HCT116 (cell line): ENCODE data around the gene UBE2N. TPM values are rescaled to one million over a fixed set of nuclear protein-coding genes. Genes with fewer than 3 reads are reported as not detected.

Experiments
- ATAC-seq: fragments of 200-7000 bp; cut with Tn5 transposase; 2 replicates; pipeline ENCODE4 v1.9.1; 2020; ENCODE audit warnings: mild to moderate bottlenecking, moderate library complexity
- BruUV-seq: library from RNA; stranded (reverse); fragments of 400-500 nt; replicated peaks from 2 replicates; lab custom pipeline; 2021; lab: Mats Ljungman, UMichigan
- CTCF ChIA-PET: fragments of 300-600 bp; sonication (Branson Sonifier 250); formaldehyde crosslinking; loops from one replicate; lab custom pipeline; 2021; ENCODE audit warnings: antibody characterized with exemption; lab: Charles Lee
- POLR2A ChIA-PET: fragments of 300-600, 350-600 bp; sonication (Branson Sonifier 250); formaldehyde crosslinking; loops from one replicate; lab custom pipeline; 2021; ENCODE audit warnings: antibody characterized with exemption; lab: Charles Lee
- RAD21 ChIA-PET, 2 experiments: fragments of 300-600 bp; sonication (Branson Sonifier 250); formaldehyde crosslinking; loops; one replicate each; lab custom pipeline; 2023; ENCODE audit warnings: low total read pairs in 2 of 2; ENCODE audit not compliant: uncharacterized antibody in 2 of 2, unreplicated experiment in 2 of 2, low non-redundant PET in 1 of 2; lab: Charles Lee
- DNase-seq: peaks from one replicate; pipeline ENCODE4 v3.0.0-alpha.2; 2010; ENCODE audit warnings: low read depth, low spot score
- H2AFZ ChIP-seq: fragments of 200-600 bp; shearing (Covaris generic), sonication (generic); 2 replicates; pipeline ENCODE4 v1.6.1; 2017; ENCODE audit warnings: low read depth, mixed run types, mixed read lengths, antibody characterized with exemption, low read length; ENCODE audit not compliant: poor library complexity, severe bottlenecking
- H3K27ac ChIP-seq: 2 replicates; pipeline ENCODE4 v1.5.1; 2012; ENCODE audit warnings: low read depth, low read length
- H3K27me3 ChIP-seq: fragments of 200-600 bp; sonication (generic); 2 replicates; pipeline ENCODE4 v1.6.1; 2016; ENCODE audit warnings: mixed run types, low read length, mixed read lengths; ENCODE audit not compliant: insufficient read depth
- H3K36me3 ChIP-seq, 2 experiments: fragments of 200-500 bp in 1 of 2; fragments of 200-600 bp in 1 of 2; sonication (Bioruptor generic) in 1 of 2; sonication (generic) in 1 of 2; 2 replicates each; pipeline versions ENCODE4 v1.5.1 to v1.6.1; 2014 to 2016; ENCODE audit warnings: low read length in 2 of 2, inconsistent platforms in 1 of 2, mixed read lengths in 1 of 2, mixed run types in 1 of 2; ENCODE audit not compliant: insufficient read depth in 2 of 2, control insufficient read depth in 1 of 2
- H3K4me1 ChIP-seq, 2 experiments: fragments of 200-600 bp in 1 of 2; sonication (generic) in 1 of 2; 2 replicates each; pipeline versions ENCODE4 v1.5.1 to v1.6.1; 2012 to 2017; ENCODE audit warnings: low read length in 2 of 2, inconsistent platforms in 1 of 2, mild to moderate bottlenecking in 1 of 2, mixed read lengths in 1 of 2, mixed run types in 1 of 2, moderate library complexity in 1 of 2; ENCODE audit not compliant: insufficient read depth in 2 of 2, control insufficient read depth in 1 of 2
- H3K4me2 ChIP-seq: fragments of 200-600 bp; sonication (generic); 2 replicates; pipeline ENCODE4 v1.6.1; 2017; ENCODE audit warnings: mixed run types, low read length, mixed read lengths
- H3K4me3 ChIP-seq, 2 experiments: fragments of 200-600 bp in 1 of 2; sonication (generic) in 1 of 2; replicated peaks in 1 of 2; 2 replicates each; pipeline ENCODE4 v1.5.1; 2011 to 2016; ENCODE audit warnings: low read length in 2 of 2, control low read depth in 1 of 2, low read depth in 1 of 2, mild to moderate bottlenecking in 1 of 2, mixed read lengths in 1 of 2, mixed run types in 1 of 2
- H3K79me2 ChIP-seq: fragments of 200-600 bp; sonication (generic); 2 replicates; pipeline ENCODE4 v1.6.1; 2017; ENCODE audit warnings: mild to moderate bottlenecking, mixed run types, low read length, moderate library complexity, mixed read lengths; ENCODE audit not compliant: insufficient read depth
- H3K9ac ChIP-seq: fragments of 200-600 bp; sonication (generic); 2 replicates; pipeline ENCODE4 v1.6.1; 2016; ENCODE audit warnings: low read length, mixed read lengths
- H3K9me2 ChIP-seq: fragments of 200-600 bp; sonication (generic), shearing (Covaris generic); 2 replicates; pipeline ENCODE4 v1.6.1; 2017; ENCODE audit warnings: mixed run types, mild to moderate bottlenecking, moderate library complexity; ENCODE audit not compliant: insufficient read depth
- H3K9me3 ChIP-seq, 2 experiments: fragments of 200-500 bp in 1 of 2; fragments of 200-600 bp in 1 of 2; sonication (Bioruptor generic) in 1 of 2; sonication (generic) in 1 of 2; 2 replicates each; pipeline ENCODE4 v1.6.1; 2014 to 2017; ENCODE audit warnings: low read length in 2 of 2, mixed read lengths in 2 of 2, inconsistent platforms in 1 of 2, low read depth in 1 of 2, mild to moderate bottlenecking in 1 of 2, mixed run types in 1 of 2, moderate library complexity in 1 of 2; ENCODE audit not compliant: control insufficient read depth in 1 of 2, insufficient read depth in 1 of 2
- H4K20me1 ChIP-seq: fragments of 200-600 bp; sonication (generic), shearing (Covaris generic); 2 replicates; pipeline ENCODE4 v1.6.1; 2017; ENCODE audit warnings: mixed run types, mild to moderate bottlenecking, moderate library complexity; ENCODE audit not compliant: insufficient read depth
- ATF3 ChIP-seq: IDR thresholded peaks from 2 replicates; pipeline ENCODE4 v1.6.1; 2012
- EGR1 ChIP-seq: IDR thresholded peaks from 2 replicates; pipeline ENCODE4 v1.6.1; 2012; ENCODE audit warnings: low read depth
- FOSL1 ChIP-seq: IDR thresholded peaks from 2 replicates; pipeline ENCODE4 v1.6.1; 2012; ENCODE audit warnings: low read depth
- JUND ChIP-seq: IDR thresholded peaks from 2 replicates; pipeline ENCODE4 v1.6.1; 2012
- REST ChIP-seq: IDR thresholded peaks from 2 replicates; pipeline ENCODE4 v1.6.1; 2012; ENCODE audit warnings: low read depth
- SRF ChIP-seq: IDR thresholded peaks from 2 replicates; pipeline ENCODE4 v1.6.1; 2012; ENCODE audit warnings: low read depth
- ZBTB33 ChIP-seq: IDR thresholded peaks from 2 replicates; pipeline ENCODE4 v1.6.1; 2011; ENCODE audit warnings: mild to moderate bottlenecking, low read length, moderate library complexity; ENCODE audit not compliant: insufficient replicate concordance; ENCODE audit errors: extremely low read depth
- intact Hi-C: fragments of 100-400 bp; cut with micrococcal nuclease; formaldehyde crosslinking; loops from 2 replicates; pipeline ENCODE4 v1.10.0; 2022
- total RNA-seq: library from RNA; stranded (reverse); gene quantifications from one replicate; pipeline ENCODE4 v1.2.1, GENCODE V29; 2021; ENCODE audit not compliant: unreplicated experiment

The UBE2N gene
- total RNA-seq, 1 experiment from 2014 or later, result 140 TPM

- TF ChIP-seq EGR1 (no peak), REST (no peak), ZBTB33 (no peak), ATF3 (no peak)
Observed at GRCh38 chr12:93456077-93456476, 14.3 kb upstream of the UBE2N start (continued).

DNA sequence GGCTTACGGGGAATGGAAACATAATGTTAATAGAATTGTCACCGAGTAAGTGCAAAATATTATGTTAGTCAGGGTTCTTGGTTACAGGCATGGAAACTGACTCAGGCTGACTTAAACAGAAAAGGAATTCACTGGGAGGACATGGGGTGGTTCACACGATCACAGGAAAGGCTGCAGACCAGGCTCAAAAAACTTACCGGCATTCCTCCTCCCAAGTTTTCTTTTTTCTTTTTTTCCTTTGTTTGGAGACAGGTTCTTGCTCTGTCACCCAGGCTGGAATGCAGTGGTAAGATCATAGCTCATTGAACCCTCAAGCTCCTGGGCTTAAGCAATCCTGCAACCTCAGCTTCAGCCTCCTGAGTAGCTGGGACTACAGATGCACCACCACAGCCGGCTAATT, 11.9 kb upstream of the UBE2N start:
- RAD21 ChIA-PET, result no interaction called here
- Histone ChIP-seq H3K9me3 (0 out of 4 replicates have a peak, but pooled peaks cover 0 to 3% of the 10 kb centered on the region in 2 experiments), H3K36me3 (no peaks in the 10 kb centered on the region), H3K79me2 (no peaks in the 10 kb centered on the region), H3K4me1 (no peaks in the 10 kb centered on the region), H2AFZ (no peak overlapping the region), H3K27ac (no peak overlapping the region), H3K27me3 (no peaks in the 10 kb centered on the region), H3K9me2 (no peaks in the 10 kb centered on the region), H3K4me2 (no peak overlapping the region), H4K20me1 (no peaks in the 10 kb centered on the region), H3K9ac (no peak overlapping the region), H3K4me3 (no peak overlapping the region)
- CTCF ChIA-PET, result no interaction called here
- POLR2A ChIA-PET, result interaction anchor here (1.3 kb wide), 1 partner anchor 11 kb away, joined by 3 read pairs; the partner anchor contains the start of gene UBE2N
- no peak for DNase-seq
- TF ChIP-seq FOSL1 (no peak), ATF3 (no peak), JUND (no peak), REST (no peak), SRF (no peak)
- no peak for ATAC-seq
- no TSS peak for BruUV-seq
- intact Hi-C loops, result no loop called here
